Activated CD4-positive, alpha-beta T cell treated with anti-CD3 and anti-CD28 coated beads, Interleukin-2, Interleukin-6, amounts not matched to agents 100 ng/mL and 50 ng/mL, durations not matched to agents 16 hours and 8 hours (primary cell): ENCODE measurements around the gene SCAMP5.
A peak's percentile ranks its signal among the peaks of the same experiment; 100 is the strongest.

Experiments
- DNase-seq: peaks from one replicate; pipeline ENCODE4 v3.0.0-alpha.2; 2020

SCAMP5 gene, protein sequence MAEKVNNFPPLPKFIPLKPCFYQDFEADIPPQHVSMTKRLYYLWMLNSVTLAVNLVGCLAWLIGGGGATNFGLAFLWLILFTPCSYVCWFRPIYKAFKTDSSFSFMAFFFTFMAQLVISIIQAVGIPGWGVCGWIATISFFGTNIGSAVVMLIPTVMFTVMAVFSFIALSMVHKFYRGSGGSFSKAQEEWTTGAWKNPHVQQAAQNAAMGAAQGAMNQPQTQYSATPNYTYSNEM

GRCh38 chr15:74995182-74995778 lies at the start of gene SCAMP5:
TSS of gene SCAMP5 (plus strand) at chr15:74995563. CDS start at chr15:75011840, 16,277 bp downstream.
- DNase-seq, result peak; percentile 95

DNA sequence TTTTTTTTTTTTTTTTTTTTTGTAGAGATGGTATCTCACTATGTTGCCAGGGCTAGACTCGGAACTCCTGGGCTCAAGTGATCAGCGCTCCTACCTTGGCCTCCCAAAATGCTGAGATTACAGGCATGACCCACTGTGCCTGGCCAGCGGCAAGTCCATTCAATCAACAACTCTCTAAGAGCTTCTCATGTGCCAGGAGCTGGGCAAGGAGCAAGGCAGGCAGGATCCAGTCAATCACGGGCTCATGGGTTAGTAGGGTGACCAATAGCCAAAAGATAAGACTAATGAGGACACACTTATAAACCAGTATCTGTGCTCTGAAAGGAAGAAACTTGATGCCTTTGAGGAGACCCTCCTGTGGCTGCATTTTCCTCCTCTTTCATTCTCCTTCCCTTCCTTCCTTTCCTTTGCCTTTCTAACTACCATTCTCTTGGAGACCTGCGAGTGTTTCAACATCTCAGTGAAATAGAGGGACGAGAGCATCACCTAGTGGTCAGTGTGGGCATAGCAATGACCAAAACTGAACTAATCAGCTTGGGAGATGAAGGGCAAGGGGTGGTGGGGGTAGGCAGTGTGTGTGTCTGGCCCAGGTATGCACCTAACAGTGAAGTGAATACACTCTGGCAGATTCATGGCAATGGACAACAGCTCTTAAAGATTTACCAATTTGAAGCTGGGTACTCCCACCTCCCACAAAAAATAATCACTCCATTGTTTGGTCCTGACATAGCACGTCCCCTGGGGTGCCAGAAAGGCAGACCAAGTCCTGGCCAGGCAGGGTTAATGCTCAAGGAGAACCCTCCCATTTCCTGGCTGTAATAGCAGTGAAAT lies 45.1 kb upstream of the SCAMP5 start:
- DNase-seq, result peak; percentile 87

DNA sequence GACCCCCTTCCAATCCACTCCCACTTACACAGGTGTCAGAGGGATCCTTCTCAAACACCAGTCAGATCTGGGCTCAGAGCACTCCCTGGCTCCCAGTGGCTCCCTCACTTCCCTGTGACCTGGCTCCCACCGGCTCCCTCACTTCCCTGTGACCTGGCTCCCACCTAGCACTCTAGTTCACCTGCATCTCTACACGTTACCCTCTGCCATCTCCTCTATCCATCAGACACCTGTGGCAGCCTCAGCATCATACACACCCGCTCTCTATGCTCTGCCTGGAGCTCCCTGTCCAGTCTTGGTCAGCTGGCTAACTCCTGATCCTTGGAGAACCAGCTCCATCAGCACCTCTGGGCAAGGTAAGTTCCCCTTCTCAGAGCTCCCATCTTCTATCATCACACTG lies 44.4 kb upstream of the SCAMP5 start:
- no peak for DNase-seq

DNA sequence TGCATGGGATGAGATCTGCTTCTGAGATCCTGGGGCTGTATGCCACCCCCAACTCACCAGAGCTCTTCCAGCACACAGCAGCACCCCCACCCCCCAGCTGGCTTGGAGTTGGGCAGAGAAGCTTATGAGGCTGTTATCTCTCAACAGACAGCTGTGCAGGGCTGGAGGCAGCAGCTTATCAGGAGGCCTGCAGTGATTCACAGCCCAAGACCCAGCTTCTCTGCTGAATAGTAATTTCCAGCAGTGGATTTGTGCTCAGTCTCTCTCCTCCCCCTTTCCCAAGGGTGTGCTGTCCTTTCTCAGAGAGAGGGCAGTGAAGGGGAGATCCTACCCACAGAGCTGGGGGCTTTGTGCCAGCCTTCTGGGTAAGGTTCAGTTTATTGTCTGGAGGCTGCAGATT lies 40.8 kb upstream of the SCAMP5 start:
- no peak for DNase-seq

GRCh38 chr15:74955017-74955416 lies 40.3 kb upstream of the SCAMP5 start:
- DNase-seq, result no peak

DNA sequence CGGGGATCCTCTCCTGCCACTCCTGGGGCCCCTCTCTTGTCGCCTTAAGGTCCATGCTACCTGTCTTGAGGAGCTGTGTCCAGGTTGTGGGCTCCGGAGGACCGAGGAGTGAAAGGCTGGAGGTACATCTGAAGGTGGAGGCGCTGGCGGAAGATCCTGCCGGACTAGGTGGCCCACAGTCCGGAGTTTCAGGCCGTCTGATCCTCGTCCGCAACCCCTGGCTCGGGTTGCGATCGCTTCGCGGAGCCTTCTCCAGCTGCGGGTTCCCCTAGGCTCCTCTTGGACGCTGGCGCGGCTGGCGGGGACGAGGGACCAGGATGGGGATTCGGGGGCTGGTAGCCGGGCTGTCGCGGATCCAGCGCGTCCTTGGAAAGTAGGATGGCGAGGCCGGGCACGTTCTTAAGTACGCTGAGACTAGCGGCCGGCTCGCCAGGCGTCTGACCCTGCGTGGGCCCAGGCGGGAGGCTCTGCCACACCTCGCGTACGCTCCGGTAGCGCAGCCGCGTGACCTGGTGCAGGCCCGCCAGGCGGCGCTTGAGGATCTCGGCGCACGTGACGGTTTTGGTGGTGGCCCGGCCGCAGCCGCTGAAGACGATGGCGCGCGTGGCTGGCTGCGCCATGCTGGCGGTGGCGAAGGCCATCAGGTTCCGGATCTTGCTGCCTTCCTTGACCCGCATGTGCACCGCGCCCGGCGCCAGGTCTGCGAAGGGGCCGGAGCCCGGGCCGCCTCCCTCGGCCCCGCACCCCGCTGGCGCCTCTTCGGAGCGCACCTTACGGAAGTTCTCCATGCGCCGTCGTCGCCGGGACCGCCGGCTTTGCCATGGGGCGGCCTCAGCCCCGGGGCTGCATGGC lies 39.3 kb upstream of the SCAMP5 start:
- DNase-seq, result peak; percentile 81

DNA sequence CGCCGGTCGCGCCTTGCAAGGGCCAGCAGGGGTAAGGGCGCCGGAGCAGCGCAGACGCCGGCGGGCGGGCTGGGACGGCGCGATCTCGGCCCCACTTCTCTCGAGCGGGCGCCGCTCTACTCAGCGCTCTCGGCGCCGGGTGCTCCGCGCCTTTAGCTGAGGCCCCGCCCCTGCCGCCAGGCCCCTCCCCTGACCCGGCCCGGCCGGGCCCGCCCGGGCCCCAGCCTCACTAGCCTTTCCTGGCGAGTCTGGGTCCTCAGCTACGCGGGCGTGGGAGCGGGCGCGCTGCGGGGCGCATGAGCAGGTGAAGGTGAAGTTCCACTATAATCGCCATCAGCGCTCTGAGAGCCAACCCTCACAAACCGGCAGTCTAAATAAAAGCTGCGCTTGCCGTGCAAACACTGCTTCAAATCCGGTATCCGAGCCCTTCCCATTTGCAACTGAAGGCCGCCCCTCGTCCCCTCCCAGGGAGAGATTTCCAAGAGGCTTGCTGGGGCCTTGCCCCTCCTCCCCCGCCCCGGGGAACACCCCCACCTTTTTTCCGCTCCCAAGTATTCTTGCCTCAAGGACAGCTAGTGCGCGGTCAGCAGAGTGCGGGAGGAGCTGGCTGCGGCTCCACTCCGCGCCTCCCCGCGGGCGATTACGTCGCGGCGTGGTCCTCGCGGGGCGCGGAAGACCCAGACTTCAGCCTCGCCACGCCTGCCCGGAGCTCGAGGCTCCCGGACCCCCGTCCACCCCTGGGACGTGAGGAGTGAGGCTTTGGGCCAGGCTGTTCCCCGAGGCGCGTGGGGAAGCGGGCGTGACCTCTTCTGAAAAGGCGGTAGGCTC lies 38.5 kb upstream of the SCAMP5 start, which contains the start of gene RPP25:
Gene RPP25, minus strand, starts transcription at position 125 of the 828 bp plus-strand sequence. CDS start 189 bp downstream, outside the sequence.
- DNase-seq, result peak; percentile 87

DNA sequence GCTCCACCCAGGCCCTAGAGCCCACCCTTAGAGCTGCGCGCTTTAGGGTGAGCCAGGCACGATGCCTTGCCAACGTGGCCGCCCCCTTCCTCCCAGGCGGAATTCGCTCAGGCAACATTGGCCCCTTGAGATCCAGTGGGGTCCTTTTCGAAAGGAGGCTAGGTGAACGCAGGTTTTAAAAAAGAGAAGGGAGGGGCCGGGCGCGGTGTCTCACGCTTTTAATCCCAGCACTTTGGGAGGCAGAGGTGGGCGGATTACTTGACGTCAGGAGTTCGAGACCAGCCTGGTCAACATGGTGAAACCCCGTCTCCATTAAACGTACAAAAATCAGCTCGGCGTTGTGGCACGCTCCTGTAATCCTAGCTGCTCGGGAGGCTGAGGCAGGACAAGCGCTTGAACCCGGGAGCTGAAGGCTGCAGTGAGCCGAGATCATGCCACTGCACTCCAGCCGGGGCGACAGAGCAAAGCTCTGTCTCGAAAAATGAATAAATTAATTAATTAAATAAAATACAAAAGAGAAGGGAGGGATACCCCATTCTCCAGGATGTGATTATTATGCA lies 37.8 kb upstream of the SCAMP5 start:
- no peak for DNase-seq

- no peak for DNase-seq
These were observed 36.9 kb upstream of the SCAMP5 start for GRCh38 chr15:74958320-74958907.

DNA sequence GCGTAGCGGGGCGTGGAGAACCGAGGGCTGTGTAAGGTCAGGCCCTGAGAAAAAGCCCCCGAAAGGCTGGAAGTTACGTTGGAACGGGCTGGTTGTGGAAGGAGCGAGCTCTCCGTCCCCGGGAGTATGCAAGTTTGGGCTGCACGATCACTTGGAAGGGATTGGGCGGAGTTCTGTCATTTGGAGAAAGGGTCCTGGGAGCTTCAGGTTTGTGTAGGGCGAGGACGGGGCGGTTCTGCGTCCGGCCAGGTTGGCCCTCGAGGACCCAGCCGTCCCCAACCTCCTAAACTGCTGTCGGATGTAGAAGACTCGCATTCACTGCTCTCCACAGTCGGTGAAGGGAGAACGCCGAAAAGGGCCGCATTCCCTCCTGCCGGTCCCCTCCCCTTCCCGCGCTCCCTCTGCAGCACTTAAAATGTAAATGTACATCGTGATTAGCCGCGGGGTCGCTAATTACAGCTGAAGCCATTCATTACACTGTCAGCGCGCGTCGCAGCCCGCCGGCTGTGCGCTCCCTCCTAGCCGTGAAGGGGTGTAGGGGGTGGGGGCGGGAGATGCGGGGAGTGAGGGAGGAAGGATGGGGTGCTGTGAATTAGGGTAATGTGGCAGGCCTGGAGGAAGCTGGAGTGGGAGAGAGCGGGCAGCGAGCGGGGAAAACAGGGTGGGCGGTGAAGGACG lies 36.3 kb upstream of the SCAMP5 start:
- no peak for DNase-seq

DNA sequence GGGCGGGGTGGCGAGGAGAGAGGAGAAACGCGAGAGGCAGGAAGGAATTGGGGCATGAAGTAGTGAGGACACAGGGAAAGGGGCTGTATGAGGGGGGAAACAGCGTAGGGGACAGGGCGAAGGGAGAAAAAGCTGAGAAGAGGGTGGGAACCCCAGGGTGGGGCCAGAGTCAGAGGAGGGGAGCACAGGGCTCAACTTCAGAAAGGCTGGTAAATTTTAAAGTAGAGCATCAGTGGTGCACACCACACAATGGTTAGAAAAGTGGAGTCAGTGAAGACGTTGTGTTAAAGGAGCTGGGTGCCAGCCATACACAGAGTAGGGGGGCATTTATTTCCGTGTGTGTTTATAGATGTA lies 35.8 kb upstream of the SCAMP5 start:
- DNase-seq, result no peak

DNA sequence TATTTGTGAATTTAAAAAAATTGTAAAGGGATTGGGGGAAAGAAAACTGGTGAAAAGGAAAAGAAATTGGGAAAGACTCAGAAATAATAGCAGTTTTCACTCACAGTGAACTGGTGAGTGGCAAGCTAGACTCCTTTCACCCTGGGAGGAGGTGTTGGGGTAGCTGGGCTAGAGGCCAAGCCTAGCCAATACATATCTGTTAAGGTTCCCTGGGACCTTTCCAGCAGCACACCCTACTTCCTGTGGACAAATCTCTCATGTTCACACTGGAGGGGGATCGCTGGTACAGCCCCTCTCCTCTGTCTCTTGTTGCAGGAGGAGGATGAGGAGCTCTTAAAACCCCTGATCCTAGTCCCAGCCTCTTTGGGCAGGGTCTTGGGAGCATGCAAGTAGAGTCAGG lies 35.1 kb upstream of the SCAMP5 start:
- DNase-seq, result no peak

GRCh38 chr15:74960995-74961588 lies 34.3 kb upstream of the SCAMP5 start:
- no peak for DNase-seq

GRCh38 chr15:74961616-74962015 lies 33.7 kb upstream of the SCAMP5 start:
- DNase-seq, result no peak

- DNase-seq, result no peak
These were observed 33.1 kb upstream of the SCAMP5 start for GRCh38 chr15:74962219-74962618.

DNA sequence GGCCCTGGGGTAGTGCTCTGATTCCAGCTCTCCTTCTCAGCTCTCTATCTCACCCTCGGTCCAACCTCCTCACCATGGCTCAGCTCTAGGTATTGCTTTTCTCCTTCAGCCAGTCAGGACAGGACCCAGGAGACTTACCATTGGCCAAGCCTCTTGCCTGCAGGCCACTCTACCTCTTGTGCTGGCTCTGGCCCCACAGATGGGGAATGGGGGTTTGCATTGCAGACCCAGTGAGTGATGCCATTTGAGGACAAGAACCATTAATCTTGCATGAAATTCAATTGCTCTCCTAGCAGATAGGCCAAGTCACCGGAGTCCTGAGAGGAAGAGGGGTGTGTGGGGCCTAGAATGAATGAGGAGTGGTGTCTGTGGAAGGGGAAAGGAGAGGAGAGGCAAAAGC lies 32.7 kb upstream of the SCAMP5 start:
- DNase-seq, result no peak

DNA sequence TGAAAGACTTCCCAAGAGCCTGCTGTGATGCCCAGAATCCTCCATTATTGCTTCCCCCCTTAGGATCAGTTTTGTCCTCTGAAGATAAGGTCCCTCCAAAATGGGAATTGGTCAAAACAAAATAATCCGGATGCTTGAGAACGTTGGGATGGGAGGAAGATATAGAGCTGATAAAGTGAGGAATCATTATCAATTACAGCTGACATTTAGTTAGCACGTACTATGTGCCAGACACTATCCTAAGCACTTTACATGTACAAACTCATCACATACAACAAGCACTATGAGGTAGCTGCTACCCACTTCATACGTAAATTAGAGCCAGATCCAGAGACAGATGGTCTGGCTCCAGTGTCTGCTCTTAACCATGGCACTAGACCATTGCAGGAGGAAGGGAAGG lies 32.1 kb upstream of the SCAMP5 start:
- no peak for DNase-seq

- no peak for DNase-seq
These were observed 30.6 kb upstream of the SCAMP5 start for GRCh38 chr15:74964794-74965193.

DNA sequence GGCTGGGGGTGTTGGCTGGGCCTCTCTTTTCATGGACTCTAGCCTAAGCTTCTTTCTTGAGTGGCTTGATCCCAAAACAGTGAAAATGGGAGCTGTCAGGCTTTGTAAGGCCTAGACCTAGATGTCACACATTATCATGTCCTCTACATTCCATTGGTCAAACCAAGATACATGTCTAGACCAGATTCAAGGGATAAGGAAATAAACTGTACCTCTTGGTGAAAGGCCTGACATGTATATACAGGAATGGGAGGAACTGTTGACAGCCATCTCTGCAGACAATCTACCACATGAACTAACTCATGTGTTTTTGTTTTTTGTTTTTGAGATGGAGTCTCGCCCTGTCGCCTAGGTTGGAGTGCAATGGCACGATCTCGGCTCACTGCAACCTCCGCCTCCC lies 27.7 kb upstream of the SCAMP5 start:
- DNase-seq, result no peak

GRCh38 chr15:74976159-74976558 lies 19.2 kb upstream of the SCAMP5 start:
- no peak for DNase-seq
